GM21360 (cell line): Measurements from ENCODE around the gene SRP72.

Experiments used
- ATAC-seq: cut with Tn5 transposase; IDR thresholded peaks from one replicate; pipeline ENCODE4 v1.9.1; 2021; ENCODE audit warnings: mild to moderate bottlenecking, moderate library complexity; ENCODE audit not compliant: unreplicated experiment

The SRP72 gene

DNA sequence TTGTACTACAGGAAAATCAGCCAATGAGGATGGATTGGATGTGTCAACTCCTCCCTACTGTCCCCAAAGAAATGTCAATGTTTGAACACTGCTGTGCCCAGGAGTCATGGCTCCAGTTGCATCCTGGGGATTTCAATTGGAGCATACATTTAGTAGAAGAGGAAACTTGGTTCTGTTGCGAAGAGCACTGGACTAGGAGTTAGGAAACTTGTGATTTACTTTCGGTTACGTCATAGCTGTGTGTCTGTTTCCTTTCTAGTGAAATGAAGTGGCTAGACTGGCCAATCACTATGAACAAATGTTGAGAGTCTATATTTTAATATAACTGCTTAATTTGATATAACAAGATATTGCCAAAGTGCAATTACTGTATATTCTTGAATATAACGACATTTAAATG lies 73.4 kb downstream of the SRP72 start:
- ATAC-seq = no peak

DNA sequence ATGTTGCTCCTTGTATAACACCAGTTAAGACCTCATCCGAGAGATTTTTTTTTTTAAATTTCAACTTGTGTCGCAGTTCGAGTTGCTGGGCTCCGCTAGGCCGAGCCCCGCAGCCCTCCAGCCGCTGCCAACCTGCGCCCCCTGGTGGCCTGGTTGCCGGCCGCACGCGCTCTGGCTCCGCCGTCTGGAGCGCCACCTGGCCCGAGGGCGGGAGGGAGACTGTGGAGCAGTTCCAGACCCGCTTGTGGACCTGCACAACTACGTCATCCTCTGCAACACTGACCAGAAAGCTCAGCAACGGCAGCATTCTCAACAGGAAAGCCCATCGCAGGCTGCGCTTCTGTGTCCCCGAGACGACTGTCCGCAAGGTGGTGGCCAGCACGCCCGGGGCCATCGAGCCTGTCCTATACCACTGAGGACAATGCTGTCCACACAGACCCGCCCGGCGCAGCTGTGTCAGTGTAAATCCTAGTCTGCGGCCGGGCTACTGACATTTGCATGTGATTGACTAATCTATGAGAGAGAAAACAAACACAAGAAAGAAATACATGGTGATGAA lies 77.2 kb downstream of the SRP72 start:
- peak; percentile 97 for ATAC-seq

DNA sequence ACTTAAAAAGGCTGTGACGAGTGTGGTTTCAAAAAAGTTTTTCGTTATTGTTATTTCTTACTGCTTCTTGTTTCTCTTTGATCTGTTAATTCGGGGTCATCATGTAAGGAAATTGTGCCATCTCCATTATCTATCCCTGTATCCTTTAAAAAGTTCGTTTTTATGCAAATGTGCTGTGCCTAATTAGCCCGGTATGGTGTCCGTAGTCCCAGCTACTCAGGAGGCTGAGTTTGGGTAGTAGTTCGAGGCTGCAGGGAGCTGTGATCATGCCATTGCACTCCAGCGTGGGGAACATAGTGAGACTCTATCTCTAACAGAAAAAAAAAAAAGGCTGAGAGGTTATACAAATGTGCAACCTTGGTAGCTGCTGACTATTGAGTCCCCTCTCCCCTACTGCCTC lies 83.2 kb downstream of the SRP72 start:
- no peak for ATAC-seq

DNA sequence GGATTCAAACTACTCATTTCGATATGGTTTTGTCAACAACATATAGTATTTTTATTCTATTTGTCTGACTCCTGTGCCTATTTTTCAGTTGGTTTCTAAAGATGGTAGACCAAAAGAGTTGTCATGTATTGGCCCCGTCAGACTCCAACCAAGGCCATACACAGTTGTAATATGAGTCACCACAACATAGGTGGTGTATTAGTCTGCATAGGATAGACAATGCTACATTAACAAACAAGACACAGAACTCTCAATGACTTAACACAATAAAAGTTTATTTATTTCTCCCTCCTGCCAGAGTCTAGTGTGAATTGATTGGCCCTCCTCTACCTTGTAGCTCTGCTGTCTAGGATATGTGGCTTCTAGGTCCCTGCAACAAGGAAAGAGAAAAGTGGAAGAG lies 84.1 kb downstream of the SRP72 start:
- no peak for ATAC-seq

DNA sequence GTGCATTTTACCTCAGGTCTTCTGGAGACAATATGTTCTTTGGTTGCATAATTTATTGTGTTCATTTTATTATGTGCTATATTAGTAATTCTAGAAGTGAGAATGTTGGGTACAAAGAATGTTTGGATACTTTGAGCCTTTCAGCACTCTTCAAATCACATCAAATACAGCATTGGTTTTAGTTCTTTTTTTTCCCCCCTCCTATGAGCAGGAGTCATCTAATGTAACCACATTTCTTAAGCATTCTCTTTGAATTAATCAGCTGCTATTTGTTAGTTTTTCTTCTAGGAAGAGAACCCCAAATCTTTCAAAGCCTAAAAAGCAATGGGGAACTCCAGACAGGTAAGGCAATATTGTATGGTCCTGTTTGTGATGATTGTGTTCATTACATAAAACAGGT lies 84.9 kb downstream of the SRP72 start:
- no peak for ATAC-seq
